Measurements from ENCODE around the gene GRID2IP.

GRID2IP gene

GRCh38 chr7:6528401-6529130 is 22.7 kb downstream of the GRID2IP start:
- in situ Hi-C loops (cut with HindIII; ENCODE audit: low sequenced_read_pairs): no loop called here

- in situ Hi-C loops (cut with HindIII; ENCODE audit: low sequenced_read_pairs): no loop called here
Observed at GRCh38 chr7:6526997-6527378, 24.3 kb downstream of the GRID2IP start.

- in situ Hi-C loops (cut with HindIII; ENCODE audit: low sequenced_read_pairs): no loop called here
Observed at GRCh38 chr7:6520163-6520981, 30.9 kb downstream of the GRID2IP start.

- in situ Hi-C loops (cut with HindIII; ENCODE audit: low sequenced_read_pairs): no loop called here
Observed at GRCh38 chr7:6516387-6516983, 34.8 kb downstream of the GRID2IP start.

GRCh38 chr7:6513541-6513940 is 37.7 kb downstream of the GRID2IP start:
- in situ Hi-C loops (cut with HindIII; ENCODE audit: low sequenced_read_pairs): no loop called here

GRCh38 chr7:6512892-6513291 is 38.4 kb downstream of the GRID2IP start:
- in situ Hi-C loops (cut with HindIII; ENCODE audit: low sequenced_read_pairs): no loop called here

- in situ Hi-C loops (cut with HindIII; ENCODE audit: low sequenced_read_pairs): no loop called here
Observed at GRCh38 chr7:6510476-6511133, 40.7 kb downstream of the GRID2IP start.

- in situ Hi-C loops (cut with HindIII; ENCODE audit: low sequenced_read_pairs): no loop called here
Observed at GRCh38 chr7:6508950-6509349, 42.3 kb downstream of the GRID2IP start.

- in situ Hi-C loops (cut with HindIII; ENCODE audit: low sequenced_read_pairs): no loop called here
Observed at GRCh38 chr7:6508539-6508938, 42.7 kb downstream of the GRID2IP start.

- in situ Hi-C loops (cut with HindIII; ENCODE audit: low sequenced_read_pairs): no loop called here
Observed at GRCh38 chr7:6507906-6508305, 43.4 kb downstream of the GRID2IP start.

GRCh38 chr7:6505685-6506559 is 45.3 kb downstream of the GRID2IP start:
- in situ Hi-C loops (cut with HindIII; ENCODE audit: low sequenced_read_pairs): no loop called here

- in situ Hi-C loops (cut with HindIII; ENCODE audit: low sequenced_read_pairs): no loop called here
Observed at GRCh38 chr7:6504996-6505395, 46.3 kb downstream of the GRID2IP start.

- in situ Hi-C loops (cut with HindIII; ENCODE audit: low sequenced_read_pairs): no loop called here
Observed at GRCh38 chr7:6502886-6503285, 48.4 kb downstream of the GRID2IP start.

GRCh38 chr7:6501586-6502564 is 49.4 kb downstream of the GRID2IP start:
- in situ Hi-C loops (cut with HindIII; ENCODE audit: low sequenced_read_pairs): no loop called here

GRCh38 chr7:6500691-6501090 is 50.6 kb downstream of the GRID2IP start:
- in situ Hi-C loops (cut with HindIII; ENCODE audit: low sequenced_read_pairs): no loop called here

- in situ Hi-C loops (cut with HindIII; ENCODE audit: low sequenced_read_pairs): no loop called here
Observed at GRCh38 chr7:6497994-6498393, 53.3 kb downstream of the GRID2IP start.

GRCh38 chr7:6497637-6497905 is 53.7 kb downstream of the GRID2IP start:
- in situ Hi-C loops (cut with HindIII; ENCODE audit: low sequenced_read_pairs): no loop called here

GRCh38 chr7:6496842-6497636 is 54.2 kb downstream of the GRID2IP start:
- in situ Hi-C loops (cut with HindIII; ENCODE audit: low sequenced_read_pairs): no loop called here

Measured in endothelial cell of hepatic sinusoid (primary cell).